ENCODE measurements around the gene SLC24A2.

DNA sequence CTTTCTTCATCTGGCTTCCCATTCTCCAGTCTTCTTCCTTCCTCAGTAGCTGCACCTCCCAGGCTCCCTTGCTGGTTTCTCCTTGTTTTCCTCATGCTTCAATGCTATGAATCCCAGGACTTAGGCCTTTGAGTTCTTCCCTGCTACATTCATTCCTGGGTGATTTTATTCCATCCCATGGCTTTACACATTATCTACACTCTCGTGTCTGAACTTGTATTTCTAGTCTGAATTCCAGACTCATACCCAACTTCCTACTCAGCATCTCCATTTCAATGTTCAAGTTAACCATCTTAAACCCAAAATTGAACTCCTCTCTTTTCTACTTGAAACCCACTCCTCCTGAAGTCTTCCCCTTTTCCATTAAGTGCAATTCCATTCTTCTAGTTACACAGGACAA lies 20.0 kb downstream of the SLC24A2 start:
- TF ChIP-seq POLR2AphosphoS5 (IDR thresholded peaks at IDR 0.05) = no peak
- TF ChIP-seq, protein P1, sequence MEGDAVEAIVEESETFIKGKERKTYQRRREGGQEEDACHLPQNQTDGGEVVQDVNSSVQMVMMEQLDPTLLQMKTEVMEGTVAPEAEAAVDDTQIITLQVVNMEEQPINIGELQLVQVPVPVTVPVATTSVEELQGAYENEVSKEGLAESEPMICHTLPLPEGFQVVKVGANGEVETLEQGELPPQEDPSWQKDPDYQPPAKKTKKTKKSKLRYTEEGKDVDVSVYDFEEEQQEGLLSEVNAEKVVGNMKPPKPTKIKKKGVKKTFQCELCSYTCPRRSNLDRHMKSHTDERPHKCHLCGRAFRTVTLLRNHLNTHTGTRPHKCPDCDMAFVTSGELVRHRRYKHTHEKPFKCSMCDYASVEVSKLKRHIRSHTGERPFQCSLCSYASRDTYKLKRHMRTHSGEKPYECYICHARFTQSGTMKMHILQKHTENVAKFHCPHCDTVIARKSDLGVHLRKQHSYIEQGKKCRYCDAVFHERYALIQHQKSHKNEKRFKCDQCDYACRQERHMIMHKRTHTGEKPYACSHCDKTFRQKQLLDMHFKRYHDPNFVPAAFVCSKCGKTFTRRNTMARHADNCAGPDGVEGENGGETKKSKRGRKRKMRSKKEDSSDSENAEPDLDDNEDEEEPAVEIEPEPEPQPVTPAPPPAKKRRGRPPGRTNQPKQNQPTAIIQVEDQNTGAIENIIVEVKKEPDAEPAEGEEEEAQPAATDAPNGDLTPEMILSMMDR (IDR thresholded peaks at IDR 0.05) = no peak

Measured in sigmoid colon (tissue), 4 donors.